RKO (cell line): ENCODE results near the gene TIGIT.
A peak's percentile ranks its signal among the peaks of the same experiment; 100 is the strongest.

Experiments
- DNase-seq: peaks from one replicate; pipeline ENCODE4 v3.0.0-alpha.2; 2016; ENCODE audit warnings: low spot score

Gene TIGIT

DNA sequence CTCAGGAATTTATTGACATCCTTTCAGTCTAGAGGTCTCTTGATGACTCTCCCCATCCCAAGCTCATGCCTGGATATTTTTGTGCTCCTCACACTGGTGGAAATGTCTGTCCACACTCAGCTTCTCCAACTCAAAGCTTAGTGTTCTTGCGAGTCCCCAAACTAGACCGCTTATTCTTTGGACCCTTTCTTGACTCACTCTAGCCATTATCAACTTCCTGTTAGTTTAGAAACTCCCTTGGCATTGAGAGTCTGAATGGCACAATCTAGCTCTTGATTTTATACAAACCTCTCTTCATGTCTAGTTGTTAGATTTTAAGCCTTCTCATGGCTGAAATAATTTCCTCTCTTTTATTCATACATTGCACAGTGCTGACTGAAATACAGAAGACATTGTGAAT is 19.6 kb downstream of the TIGIT start:
- no peak for DNase-seq

DNA sequence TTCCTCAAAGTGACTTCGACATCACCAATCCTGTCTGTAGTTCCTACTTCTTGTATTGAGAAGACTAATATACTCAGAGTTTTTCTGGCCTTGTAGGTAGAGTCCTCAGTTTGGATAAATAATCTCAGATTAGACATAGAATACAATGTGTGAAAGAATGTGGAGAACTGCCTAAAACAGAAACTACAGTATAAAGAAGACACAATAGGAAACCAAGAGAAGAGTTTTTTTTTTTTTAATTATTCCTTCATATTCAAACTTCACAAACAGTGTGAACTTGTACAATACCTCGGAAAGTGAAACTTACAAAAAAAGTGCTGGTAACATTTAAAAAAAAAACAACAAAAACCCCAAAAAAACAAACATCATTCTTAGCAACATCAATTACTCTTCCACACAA is 20.5 kb downstream of the TIGIT start:
- no peak for DNase-seq

DNA sequence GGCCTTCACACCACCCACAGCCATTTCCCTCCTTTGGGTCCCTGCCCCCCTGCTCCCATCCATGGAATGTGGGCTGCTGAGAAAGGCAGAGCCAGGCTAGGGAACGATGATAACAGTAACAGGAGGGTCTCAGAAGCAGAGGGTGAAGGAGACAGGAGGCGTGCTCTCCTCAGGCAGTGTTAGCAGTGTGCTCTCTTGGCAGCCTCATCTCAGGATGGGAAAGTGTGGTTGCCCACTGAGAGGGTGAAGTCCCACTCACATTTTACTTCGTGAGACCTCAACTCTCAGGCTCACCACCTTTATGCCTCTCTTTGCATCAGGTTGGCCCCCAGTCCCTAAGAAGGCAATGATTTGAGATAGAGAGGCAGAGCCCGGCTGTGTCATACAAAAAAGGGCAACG is 24.5 kb downstream of the TIGIT start:
- no peak for DNase-seq

DNA sequence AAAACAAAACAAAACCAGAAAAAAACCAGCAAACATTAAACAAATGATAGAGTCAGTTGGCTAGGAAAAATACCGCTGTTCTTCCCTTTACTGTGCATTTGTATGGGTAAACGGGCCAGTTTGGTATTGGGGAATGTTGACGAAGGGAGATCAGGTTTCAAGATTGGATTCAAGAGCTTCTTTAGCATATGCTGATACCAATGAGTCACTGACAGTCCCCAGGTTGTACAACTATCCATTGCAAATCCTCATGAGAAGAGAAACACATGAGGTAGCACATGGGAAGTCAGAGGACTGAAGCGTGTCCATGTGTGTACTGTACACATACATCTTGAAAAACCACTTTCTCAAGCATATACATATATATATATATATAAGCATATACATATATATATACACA is 25.6 kb downstream of the TIGIT start:
- DNase-seq = no peak

DNA sequence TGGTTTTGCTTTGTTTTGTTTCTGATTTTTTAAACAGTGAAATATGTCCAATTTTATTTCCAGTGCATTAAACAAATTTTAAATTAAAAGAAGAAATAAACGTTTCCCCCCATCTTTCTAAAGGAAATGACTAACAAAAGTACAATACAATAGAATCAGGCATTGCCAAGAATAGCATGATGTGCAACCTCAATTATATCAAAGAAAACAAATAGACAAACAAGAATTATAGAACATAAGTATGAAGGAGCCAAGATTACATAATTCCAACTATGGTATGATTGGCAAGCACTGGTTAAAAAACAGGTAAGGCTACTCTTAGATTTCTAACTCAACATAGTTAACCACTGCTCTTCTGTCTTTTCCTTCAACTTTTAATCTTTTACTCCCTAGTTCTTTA is 26.4 kb downstream of the TIGIT start:
- DNase-seq = no peak

DNA sequence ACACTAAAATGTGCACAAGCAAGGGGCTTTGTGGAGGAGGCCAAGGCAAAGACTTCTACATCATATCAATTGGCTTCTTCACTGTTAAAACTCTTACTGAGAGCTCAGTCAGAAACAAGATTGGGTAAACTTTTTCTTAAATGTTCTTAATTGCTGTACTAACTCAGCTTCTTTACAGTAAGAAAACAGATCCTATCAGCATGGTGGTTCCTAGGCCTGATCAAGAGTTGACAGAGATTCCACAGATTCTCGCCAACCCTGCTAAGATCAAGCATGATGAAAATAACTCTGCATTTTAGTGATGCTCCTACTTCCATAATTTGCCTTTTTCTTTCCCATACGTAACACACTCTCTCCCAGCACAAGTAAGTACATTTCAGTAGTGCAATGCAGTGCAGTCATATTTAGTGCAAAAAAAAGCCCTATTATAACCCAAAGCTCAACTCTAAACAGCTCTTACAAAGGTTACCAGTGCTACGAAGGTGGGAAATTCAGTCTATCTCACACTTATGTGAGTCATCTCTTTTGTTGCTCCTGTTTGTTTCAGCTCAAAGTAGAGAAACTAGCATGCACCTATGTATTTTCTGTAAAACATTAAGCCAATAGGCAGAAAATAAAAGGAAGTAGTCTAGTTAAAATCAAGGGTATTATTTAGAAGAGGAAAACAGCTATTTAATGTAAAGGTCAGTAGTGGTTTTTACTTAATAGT is 29.9 kb downstream of the TIGIT start:
- no peak for DNase-seq

DNA sequence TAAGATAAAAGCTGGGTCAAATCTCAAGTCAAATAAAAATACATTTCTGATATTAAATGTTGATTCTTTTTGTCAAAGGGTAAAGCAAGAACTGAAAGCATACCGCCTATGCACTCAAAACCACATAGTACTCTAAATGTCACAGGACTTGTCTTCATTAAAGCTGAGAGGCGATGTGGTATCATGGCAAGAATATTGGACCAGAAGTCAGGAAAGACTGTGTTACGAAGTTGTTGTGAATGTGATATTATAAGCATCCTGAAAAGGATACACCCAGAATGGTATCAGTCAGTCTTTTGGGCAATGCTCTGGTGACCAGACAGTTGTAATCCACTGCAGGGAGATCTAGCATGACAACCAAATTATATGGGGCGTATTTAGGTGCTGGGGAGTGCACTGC is 33.8 kb downstream of the TIGIT start:
- no peak for DNase-seq

DNA sequence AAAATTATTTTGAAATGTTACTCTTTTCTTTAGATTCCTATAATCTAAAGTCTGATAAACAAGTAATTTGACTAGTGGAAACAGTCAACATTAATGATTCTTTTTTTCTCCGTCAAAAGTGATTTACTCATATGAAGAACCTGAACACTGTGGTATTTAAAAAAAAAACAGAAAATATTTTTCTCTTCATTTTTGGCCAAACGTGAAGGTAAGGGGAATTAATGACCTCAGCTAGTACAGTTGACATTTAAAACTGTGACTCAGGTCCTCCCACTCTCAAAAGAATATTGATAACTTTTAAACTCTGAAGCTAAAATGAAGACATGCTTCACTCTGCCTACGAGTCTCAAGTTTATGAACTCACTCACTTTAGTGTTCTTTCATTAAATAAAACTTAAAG is 34.5 kb downstream of the TIGIT start:
- DNase-seq = no peak

DNA sequence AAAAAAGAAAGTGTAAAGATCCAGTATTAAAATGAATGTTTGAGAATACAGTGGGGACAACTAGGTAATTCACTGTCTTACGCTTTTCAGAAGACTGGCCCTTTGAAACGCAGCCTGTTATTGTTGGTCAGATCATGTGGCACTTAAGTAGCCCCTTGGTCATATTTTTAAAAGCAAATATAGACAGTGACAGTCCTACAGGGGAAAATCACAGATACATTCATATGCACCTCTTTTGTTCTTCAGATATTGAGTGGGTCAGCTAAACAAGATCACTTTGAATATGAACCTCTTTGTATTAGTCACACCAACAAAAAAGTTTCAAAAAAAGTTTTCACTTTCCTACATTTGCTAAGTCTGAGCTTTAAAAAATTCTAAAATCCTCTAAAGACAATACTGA is 36.0 kb downstream of the TIGIT start:
- DNase-seq = no peak

DNA sequence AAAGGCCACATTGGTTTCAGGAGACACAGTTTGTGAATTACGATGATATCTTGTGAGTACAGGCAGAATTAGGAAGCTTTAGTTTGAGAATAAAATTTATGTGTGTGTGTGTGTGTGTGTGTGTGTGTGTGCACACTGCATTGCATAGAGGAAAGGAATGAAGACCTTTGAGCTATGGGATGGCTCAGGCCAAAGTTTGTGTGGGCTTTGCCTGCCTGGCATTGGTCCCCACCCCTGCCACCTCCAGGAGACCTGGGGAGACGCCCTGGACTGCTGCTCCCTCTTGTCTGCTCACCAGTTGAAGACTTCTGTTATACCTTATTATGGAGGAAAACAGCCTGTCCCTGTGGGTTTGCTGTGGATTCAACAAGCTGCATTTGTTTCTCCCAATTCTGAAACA is 37.2 kb downstream of the TIGIT start:
- no peak for DNase-seq

DNA sequence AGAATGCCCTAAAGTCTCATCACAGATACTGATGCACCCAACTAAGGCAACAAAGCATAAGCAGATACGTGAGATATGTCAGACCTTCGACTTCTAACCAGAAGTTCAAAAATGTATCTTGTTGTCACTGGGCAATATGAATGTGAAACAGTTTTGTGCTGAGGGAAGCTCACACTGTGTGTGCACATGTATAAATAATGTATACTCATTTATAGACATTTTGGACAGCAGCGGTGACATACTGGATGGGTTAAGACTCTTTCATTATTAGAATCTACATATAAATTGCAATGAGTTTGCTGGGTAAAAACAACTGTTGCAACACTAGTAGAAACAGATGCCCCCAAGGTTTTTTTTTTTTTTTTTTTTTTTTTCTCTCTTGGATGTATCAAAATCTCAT is 37.9 kb downstream of the TIGIT start:
- DNase-seq = no peak

DNA sequence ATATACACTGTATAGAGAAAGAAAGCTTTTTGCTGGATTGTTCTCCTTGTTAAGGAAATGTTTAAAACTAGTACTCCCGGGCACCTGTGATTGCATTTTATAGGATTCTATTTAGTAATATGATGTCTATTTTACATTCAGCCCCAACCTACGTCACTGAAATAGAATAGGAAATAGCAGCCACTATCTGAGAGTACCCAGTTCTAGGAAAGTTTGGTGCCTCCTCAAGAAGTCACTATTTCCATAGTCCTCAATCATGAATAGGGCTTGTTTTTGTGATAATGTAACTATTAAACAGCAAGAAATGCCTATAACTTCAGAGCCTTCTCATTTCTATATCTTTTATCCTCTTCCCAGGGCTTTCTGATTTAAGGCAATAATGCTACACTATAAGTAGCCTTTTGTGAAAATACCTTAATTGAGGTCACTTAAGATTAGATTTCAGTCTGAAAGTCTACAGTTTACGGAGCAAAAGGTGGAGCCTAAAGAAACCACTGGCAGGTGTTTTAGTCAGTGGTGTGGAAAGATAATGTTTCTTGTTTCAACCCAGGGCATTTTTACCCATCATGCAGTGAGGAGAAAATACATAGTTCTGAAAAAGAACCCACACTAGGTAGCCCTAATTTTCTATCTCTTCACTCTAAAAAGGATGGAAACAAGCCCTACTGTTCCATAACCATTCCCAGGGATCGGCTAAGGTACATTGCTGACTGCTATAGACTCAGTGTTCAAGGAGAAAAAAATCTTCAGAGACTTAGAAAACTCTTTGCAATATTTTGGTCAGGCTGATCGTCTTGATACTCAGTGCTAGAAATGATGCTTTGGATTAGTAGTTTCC is 38.7 kb downstream of the TIGIT start:
- DNase-seq = no peak

DNA sequence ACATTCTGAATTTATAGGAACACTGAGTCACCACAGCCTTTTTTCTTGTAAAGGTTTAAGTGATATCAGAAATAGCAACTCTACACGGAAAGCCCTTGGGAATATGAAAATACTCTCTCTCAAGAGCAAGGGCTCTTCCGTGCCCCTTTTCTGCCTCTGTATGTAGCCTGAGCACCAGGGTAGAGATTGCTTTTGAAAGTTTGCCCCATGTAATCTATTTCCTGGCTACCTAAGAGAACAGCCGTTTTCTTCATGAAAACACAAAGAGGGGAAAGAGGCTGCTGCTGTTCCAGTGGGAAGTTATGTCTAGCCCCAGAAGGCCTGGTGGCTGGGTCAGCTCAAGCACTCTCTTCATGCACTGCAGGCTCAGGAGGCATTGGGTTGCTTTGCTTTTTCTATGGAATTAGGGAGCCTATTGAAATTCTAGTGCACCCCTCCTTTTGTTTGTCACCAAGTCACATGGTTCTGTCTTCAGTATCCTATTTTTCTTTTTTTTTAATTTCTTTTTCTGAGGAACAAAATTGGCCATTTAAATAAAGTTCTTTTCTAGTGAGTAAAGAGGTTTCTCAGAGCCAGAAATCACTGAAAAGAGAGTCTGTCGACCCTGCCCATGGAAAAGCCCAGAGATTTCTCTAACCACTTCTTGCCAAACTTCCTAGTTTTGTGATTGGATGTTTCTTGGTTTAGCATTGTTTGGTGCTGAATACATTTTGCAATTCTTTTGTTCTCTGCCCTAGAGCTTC is 39.5 kb downstream of the TIGIT start:
- no peak for DNase-seq

DNA sequence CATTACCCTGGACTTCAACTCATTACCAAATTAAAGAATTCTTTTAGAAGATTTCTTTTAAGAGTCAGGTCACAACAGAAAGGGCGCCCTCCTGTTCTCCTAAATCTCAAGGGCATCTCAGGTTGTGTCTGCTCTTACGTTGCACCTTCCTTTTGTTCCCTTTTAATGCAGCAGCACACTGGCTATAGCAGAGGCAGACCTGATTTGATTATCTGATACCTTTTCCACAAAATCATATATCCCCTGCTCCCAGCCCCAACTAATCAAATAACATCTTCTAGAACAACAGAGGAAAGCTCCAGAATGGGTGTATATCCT is 40.1 kb downstream of the TIGIT start:
- no peak for DNase-seq

DNA sequence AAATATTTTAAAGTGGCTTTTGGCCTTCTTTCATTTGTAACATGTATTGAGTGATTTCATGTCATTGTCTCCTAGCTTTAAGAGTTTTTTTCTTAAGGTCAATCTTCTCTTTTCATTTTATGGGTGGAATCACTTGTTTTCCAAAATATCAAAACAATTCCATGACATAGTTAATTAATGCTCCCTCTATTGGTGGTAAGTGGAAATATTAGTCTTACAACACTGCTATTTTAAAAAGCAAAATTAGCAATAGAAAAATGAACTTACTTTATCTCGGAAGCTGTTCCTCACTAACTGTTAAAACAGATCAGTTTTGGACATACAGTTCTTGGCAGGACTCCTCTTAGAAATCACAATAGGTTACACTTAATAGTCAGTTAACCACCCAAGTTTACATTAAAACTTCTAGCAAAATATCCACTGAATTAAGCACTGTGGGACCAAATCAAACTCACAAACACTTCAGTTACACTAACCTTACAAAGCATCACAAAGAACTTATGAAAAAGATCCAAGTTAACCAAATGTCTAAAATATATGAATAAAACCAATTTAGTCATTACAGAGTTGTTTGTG is 42.4 kb downstream of the TIGIT start:
- DNase-seq = peak; percentile 39

DNA sequence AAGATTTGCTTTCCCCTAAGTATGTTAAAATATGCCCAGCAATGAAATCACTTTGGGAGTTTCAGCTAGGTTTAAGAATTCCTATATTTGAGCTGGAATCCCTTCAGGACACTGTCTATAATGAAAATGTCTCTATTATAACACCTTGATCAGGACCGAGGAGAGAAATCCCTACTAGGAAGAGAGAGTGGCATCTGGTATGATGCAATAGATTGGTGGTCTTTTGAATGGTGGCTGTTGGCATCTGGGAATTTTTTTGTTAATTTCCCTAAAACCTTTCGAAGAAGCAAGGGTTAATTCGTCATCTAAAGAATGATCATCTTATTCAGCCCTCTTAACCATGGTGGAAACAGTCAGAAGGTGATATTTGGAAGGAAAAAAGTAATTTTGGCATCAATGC is 43.0 kb downstream of the TIGIT start:
- DNase-seq = no peak

DNA sequence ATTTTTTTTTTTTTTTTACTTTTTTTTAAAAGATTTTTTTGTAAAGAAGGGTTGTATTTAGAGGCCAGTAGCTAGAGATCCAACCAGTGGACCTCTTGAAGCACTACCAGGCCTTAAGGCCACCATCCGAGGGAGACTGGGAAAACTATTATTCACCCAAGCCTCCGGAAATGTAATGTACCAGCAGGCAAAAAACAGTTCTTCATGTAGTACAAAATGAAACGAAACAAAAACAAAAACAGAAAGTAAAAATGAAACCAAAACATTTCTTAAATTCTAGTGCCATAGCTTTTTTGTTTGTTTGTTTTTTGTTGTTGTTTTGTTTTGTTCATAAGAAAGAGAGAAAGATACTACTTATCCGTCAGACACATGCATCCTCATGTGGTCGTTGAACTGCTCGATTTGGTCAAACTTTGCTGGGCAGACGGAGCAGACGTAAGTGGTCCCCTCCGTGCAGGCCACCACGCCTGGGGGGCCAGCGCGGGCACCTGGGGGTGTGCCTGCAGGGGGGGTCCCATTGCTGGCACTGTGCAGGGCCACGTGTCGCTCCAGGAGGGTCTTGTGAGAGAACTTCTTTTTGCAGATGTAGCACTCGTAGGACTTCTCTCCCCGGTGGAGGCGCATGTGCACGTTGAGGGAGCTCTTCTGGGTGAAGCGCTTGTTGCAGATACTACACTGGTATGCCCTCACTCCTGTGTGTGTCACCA is 45.0 kb downstream of the TIGIT start:
- no peak for DNase-seq

DNA sequence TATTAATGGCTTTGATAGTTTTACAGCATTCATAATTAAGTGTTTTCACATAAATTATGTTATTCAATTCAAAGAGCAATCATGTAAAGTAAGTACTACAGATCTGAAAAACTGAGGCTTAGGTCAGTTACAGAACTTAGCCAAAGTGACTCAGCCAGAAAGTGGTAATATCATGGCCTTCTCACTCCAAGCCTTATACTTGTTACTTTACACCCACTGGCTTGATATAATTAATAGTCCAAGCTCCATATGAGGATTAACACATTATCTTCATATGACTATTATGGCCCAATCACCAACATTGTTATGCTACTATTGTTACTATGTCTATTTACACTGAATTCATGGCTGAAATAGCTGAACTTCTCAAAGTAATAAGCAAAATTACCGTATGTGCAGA is 50.7 kb downstream of the TIGIT start:
- no peak for DNase-seq

DNA sequence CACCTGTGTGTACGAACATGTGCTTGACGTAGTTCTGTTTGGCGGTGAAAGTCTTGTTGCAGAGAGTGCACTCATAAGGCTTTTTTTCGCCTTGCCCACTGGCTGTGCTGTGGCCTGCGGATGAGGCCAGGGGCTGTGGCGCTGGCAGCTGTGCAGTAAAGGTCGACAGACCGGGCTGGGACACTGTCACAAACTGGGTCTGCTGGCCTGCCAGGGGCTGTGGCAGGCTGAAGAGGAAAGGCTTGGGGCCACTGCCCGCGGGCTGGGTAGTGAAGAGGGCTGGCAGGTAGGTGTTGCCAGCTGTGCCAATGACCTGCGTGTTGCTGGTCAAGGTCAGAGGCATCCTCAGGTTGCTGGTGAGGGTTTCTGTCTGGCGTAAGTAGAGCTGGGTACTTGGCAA is 56.4 kb downstream of the TIGIT start:
- no peak for DNase-seq

DNA sequence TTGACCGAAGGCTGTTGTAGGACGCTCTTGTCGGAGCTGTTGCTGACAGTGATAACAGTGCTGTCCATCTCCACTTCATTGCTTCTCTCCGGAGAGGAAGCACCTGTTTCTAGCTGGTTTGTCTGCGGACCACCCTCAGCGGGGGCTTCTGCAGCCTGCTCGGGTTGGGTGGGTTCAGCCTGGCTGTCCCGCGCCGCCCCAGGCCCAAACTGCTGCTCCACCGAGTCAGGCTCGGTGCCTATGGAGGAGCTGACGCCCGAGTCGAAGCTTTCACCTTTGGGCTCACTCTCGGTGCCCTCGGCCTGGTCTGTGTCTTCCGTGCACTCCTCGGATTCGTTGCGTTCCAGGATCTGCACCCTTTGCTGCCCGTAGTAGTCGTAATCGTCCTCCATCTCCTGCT is 56.9 kb downstream of the TIGIT start:
- no peak for DNase-seq

DNA sequence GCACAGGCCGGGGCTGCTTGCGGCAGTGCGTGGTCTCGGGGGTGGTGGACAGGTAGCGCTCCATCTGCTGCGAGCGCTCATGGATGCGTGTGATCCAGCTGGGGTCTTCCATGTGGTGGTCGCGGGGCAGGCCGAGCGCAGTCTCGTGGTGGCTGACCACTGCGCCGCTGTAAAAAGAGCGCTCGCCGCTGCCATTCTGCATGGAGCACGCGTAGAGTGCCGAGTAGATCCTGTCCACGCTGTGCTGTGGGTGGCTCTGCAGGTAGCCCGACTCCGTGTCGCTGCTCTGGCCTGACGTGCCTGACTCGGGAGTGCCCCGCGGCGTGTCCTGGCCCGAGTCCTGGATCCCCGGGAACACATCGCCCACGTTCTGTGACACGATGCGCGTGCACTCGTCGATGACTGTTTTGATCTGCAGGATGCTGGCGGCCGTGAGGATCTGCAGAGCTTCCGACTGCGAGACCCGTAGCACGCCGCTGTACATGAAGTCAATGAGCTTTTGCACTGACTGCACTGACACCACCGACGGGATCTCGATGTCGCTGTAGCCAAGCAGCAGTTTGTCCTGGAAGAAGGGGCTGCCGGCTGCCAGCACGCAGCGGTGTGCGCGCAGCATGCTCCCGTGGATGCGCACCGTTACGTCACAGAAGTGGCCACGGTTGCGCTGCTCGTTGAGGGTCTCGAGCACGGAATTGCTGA is 57.4 kb downstream of the TIGIT start:
- no peak for DNase-seq

DNA sequence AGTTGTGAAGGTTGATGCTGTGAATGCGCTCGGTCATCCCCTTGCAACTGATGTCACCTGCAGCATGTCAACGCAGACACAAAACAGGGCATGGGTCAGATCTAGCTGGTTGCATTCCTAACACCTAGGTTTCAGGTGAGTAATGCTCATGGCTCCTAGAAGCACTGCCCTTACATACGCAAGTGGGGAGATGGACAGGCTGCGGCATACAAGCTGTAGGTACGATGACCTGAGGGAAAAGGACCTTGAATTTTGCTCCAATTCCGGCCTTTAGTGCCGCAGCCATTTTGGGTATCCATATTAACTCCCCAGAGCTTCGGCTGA is 58.0 kb downstream of the TIGIT start:
- no peak for DNase-seq
